HS-27A (cell line): ENCODE data around the gene NAA80.

Source experiments
- DNase-seq: peaks from one replicate; pipeline ENCODE4 v3.0.0-alpha.2; 2012; ENCODE audit warnings: low read depth, missing footprints

Gene NAA80

DNA sequence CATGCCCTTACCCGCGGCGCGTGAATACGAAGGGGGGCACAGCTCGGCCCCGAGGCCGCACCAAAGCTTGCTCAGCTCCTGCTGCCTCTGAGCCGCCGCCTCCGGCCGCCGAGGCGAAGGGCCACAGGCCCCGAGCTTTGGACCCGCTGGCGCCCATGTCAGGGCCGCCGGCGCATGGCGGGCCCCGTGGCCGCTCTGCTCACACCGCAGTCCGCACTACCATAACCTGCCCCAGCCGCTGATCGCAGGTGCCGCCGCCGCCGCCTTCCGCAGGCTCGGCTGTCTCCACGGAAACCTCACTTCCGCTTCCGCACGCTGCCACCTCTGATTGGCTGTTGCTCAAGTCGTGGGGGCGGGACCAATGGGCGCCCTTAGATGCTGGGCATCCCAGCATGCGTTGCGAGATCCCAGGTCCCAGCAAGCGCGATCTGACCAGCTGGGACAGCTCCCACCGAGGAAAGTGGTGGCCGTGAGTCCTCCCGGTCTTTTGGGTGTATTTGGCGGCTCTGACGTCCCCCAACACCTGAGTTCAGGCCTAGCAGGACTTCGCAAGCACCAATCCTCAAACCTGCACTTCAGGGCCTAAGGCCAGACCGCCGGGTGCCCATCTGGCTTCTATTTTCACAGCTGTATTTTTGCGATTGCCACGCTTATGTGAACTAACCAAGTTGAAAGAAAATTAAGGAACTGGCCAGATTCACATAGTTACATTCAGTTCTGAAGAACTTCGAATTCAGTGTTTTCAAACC, 28.9 kb upstream of the NAA80 start, which contains the start of gene TUSC2:
TUSC2 (minus strand) TSS at position 281 of the 749 bp plus-strand sequence; CDS start at position 157, 124 bp downstream.
- DNase-seq: peak; percentile 94

GRCh38 chr3:50327129-50327528, 27.9 kb upstream of the NAA80 start:
- no peak for DNase-seq

GRCh38 chr3:50326182-50326541, 27.0 kb upstream of the NAA80 start:
- DNase-seq: no peak

DNA sequence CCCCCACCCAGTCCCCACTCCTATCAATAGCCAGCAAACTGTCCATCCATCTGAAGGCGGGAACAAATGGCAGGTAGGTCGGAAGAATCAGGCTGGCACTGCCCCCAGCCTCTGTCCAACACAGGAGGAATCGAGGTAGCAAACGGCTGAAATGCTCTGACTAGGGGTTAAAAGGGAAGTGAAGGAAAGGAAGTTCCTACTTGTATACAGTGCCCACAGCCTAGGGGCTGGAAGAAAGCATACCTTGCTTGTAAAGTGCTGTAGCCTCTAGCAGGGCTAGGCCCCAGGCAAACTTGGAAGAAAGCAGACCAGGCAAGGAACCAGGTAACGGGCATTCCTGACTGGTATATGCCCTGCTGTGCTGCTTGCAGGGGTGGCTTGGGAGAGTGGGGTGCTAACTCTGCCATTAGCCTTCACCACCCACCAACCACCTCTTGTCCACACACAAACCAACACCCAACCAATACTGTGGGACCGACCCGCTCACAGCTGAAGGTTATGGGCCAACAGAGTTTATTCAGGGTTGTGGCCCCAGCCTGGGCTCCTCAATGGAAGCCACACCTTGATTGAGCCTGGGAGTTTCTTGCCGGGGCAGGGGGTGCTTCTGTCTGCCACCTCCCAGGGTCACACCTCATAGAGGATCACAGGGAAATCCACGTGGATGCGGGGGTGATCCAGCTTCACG, 26.4 kb upstream of the NAA80 start:
- DNase-seq: no peak

DNA sequence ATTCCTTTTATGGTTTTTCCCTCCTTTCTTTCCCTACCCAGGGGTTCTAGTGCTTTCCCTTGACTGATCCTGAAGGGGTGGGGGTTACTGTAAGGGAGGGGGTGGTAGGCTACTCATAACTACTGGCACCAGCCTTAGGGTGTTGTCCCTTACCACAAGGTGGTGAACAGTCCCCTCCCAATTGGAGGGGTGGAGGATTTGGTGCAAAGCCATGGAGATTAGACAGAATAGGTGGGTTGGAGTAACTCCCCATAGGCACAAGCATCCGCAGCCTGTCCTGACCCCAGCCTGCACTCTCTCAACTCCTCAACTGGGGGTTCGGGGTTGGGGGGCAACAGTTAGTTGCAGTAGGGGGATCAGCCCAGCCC, 25.9 kb upstream of the NAA80 start:
- DNase-seq: no peak

DNA sequence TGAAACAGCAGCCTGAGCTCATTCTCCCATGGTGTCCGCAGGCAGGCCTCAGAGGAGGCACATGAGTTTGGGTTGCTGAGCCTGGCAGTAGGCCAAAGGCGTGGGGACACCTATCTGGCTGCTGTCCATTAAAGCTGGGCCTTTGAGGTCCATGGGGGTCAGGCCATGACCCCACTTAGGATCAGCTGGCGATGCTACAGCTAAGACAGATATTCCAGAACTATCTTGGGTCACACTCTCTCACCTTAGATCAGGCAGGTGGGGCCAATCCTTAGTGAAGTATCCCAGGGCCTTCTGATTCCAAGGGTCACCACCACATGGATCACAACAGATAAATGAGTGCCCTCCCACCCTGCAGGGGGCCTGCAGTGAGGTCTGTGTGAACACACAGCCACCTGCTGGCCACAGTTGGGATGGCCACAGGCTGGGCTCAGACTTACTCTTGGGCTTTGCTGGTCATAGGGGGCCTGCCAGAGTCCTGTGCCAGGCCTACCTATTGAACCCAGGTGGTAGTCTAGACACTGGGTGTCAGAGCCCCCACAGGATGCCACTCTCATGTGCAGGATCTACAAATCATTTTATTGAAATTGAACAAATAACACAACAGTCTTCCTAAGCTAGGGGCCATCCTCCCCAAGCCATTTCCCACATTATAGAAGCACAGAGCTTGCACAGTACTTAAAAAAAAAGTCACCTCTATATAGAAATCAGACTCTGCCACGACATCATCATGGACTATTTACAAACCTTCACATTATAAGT, 25.3 kb upstream of the NAA80 start:
- peak; percentile 51 for DNase-seq

GRCh38 chr3:50323614-50324199, 24.5 kb upstream of the NAA80 start:
- DNase-seq: no peak

GRCh38 chr3:50323092-50323600, 23.9 kb upstream of the NAA80 start:
- DNase-seq: no peak

DNA sequence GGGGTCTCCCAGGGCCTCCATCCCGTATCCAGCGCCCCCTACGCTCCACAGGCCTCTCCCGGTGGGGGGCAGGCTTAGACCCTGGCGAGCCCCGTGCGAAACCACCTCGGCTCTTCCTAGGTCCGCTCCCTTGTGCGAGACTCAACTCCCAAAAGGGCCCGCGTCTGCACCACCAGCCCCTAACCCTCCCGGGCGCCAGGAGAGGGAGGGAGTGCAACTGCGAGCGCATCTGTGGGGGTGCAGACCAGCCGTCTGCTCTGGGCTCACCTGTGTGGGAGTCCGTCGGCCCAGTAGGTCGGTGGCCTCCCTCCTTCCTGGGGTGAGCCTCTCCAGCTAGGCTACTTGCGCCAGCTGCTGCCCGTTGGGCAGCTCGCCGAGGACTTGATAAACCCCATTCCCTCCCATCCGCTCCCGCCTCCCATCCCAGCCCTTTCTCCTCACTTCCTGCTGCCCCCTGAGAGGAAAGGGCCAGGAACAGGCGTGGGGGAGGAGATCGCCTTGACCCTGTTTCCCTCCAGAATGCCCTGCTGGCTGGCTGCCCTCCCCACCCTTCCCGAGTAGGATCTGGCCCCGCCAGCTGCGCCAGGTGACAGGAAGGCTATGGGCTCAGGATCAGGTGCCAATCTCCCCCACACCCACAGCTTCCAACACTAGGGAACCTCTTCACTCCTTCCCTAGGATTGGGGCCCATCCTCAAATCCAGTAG, 23.3 kb upstream of the NAA80 start, which contains the start of gene HYAL2:
HYAL2 (minus strand) TSS at position 360 of the 706 bp plus-strand sequence. CDS start 2,256 bp downstream, outside the sequence.
- DNase-seq: no peak

DNA sequence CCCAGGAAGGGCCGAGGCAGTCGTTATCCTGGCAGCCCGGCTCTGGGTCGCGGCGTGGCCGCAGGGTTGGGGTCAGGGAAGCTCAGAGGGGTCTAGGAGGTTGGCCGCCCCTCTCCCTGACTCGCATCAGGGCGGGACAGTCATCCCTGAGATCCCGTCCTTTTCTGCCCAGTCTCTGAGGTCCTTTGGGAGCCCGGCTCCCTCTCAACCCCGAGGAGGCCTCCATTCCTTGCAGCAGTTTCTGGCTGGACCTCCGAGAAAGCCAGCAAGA, 22.8 kb upstream of the NAA80 start:
- no peak for DNase-seq

GRCh38 chr3:50321336-50322114, 22.3 kb upstream of the NAA80 start:
- DNase-seq: no peak

DNA sequence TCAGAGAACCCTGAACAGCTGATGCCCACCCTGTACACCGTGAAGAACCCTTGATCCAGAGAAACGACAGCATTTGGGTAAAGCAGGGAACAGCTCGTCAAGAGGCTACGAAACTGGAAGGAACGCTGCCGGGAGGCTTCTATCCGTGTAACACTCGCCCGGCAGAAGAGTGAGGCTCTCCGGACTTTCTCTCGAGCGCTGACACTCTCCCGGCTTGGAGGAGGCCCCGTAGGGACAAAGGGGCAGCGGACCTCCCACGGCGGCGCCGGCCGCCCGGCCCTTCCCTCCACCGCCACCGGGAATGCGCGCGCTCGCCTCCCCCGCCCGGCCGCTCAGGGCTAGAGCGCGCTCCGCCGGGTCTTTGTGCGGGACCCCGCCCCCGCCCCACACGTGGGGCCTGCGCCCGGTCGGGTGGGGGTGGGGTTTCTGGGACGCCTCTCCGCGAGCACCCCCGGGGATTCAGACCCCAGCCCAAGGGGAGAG, 21.7 kb upstream of the NAA80 start:
- no peak for DNase-seq

DNA sequence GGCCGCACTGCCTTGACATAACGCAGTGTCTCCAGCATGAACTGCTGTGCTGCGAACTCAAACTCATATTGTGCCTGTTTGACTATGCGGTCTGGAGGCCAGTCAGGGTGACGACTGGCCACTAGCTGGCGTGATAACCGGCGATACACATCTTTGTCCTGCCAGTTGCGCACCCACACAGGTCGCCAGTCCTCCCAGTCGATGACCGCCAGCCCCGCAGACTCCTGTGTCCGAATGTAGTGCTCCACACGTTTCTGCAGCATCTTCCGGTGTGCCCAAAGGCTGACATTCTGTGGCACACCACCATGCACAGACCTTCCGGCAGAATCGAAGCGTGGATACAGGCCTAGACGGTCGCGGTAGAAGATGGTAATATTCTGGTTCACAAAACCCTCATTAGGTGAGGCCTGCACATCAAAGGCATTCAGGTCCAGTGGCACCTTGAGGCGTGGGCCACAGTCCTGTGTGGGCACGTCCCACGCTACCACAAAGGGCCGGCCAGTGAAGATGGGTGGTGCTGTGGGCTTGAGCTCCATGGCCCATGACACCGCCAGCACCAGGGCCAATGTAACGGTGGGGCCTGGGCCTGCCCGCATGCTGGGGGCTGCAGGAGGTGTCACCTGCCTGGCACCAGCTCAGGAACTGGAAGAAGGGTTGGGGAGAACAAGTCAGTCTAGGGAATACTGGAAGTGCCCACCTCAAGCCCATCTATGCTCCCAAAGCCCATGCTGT, 20.9 kb upstream of the NAA80 start:
- DNase-seq: no peak

GRCh38 chr3:50319181-50319893, 20.1 kb upstream of the NAA80 start:
- DNase-seq: no peak

DNA sequence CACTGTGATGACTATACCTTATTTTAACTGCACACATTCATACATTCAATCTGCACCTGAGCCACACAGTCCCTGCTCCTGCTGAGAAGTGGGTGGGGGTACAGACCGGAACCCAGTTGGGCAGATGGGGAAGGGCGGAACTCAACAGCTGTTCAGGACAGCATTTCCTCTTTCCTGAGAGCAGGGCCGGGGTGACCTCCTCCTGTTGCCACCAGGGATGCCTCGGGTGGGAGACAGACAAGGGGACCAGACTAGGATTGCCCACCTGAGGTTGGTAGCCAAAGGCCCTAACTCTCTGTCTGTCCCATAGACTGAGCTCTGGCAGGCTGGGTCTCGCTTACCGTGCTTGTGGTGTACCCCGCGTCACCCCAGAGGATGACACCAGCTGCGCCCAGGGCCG, 19.4 kb upstream of the NAA80 start:
- DNase-seq: no peak

GRCh38 chr3:50318163-50318562, 19.0 kb upstream of the NAA80 start:
- DNase-seq: no peak

- no peak for DNase-seq
Observed at GRCh38 chr3:50317300-50317699, 18.1 kb upstream of the NAA80 start.

DNA sequence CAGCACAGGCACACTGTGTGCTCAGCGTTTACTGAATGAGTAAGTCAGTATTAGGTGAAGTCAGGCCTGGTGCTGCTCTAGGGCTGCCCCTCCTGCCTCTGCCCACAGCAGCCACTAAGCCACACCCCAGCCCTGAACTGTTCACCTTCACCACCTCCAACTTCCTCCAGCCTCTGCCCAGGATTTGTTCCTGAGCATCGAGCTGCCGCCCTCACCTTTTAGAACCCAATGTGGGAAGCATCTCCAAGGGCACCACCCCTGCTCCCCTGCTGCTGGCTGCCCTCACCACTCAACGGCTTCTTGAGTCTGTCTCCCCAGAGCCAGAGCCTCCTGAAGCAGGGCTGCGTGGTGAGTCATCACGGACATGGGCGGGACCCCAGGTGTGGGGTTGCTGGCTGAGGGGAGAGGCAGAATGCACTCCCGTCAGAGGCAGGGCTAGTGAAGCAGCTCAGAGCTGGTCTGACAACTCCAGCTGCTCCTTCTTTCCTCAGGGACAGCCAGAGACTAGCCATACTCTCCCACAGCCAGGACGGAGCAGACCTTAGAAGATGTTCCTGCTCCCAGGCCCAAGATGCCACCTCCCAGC, 17.5 kb upstream of the NAA80 start:
- no peak for DNase-seq

DNA sequence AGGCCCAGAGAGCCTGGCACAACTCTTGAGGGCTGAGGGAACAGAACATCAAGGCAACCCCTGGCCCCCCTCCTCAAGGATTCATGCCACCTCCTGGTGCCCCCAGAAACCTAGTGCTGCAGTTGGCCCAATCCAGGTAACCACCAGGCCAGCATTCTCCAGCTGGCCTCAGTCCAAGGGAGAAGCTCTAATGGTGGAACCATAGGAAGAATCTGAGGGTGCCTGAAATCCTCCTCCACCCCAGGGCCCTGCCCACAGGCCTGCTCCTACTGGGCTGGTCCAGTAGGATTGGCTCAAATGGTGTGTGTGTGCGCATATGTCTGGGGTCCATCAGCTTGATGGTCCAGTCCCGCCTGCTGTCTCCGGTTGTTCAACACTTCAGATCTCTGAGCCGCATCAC, 15.6 kb upstream of the NAA80 start:
- no peak for DNase-seq
